ENCODE data around the gene RIT1.

Gene RIT1

DNA sequence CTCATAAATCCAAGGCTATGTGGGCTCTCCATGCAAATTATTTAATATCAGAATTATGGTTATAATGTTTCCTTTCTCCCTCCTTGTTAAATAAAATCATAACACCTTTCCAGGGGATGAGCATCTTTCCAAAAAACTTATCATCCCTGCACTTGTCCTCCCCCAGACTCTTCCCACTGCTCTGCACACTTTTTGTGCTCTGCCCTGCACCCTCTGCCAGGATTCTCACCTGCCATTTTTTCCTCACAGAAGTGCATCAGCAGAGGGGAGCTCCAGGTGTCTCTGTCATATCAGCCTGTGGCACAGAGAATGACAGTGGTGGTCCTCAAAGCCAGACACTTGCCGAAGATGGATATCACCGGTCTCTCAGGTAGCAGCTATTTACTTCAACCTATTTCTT is 30.9 kb downstream of the RIT1 start:
- Histone ChIP-seq H3K36me3 (ENCODE audit: insufficient read depth, low read length) (no peaks in the 10 kb centered on the region), H3K79me2 (ENCODE audit: control insufficient read depth, insufficient read depth, low read length, unreplicated experiment) (no peaks in the 10 kb centered on the region), H3K27me3 (ENCODE audit: insufficient read depth, low read length) (no peaks in the 10 kb centered on the region), H3K27ac (ENCODE audit: low read depth, low read length) (no peak overlapping the region), H3K4me1 (ENCODE audit: control insufficient read depth, insufficient read depth, low read length, unreplicated experiment) (peaks cover 6% of the 10 kb centered on the region), H3K4me3 (ENCODE audit: low read depth, low read length) (no peak overlapping the region), H2AFZ (ENCODE audit: low read length, unreplicated experiment) (no peak overlapping the region)

DNA sequence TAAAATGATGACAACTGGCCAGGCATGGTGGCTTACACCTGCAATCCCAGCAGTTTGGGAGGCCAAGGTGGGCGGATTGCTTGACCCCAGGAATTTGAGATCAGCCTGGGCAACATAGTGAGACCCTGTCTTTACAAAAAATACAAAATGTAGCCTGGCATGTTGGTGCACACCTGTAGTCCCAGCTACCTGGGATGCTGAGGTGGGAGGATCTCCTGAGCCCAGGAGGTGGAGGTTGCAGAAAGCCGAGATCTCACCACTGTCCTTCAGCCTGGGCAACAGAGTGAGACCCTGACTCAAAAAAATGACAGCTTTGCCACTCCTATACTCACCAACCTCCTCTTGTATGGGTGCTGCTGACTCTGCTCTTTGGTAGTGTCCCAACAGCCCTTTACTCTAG is 33.2 kb downstream of the RIT1 start:
- Histone ChIP-seq H2AFZ (ENCODE audit: low read length, unreplicated experiment) (no peak overlapping the region), H3K36me3 (ENCODE audit: insufficient read depth, low read length) (no peaks in the 10 kb centered on the region)

GRCh38 chr1:155873860-155874259 is 37.3 kb downstream of the RIT1 start:
- Histone ChIP-seq H3K4me1 (ENCODE audit: control insufficient read depth, insufficient read depth, low read length, unreplicated experiment) (peaks cover 5% of the 10 kb centered on the region), H3K79me2 (ENCODE audit: control insufficient read depth, insufficient read depth, low read length, unreplicated experiment) (no peaks in the 10 kb centered on the region), H3K36me3 (ENCODE audit: insufficient read depth, low read length) (peaks cover under 1% of the 10 kb centered on the region; the same call in 1 of the 2 replicates), H2AFZ (ENCODE audit: low read length, unreplicated experiment) (no peak overlapping the region), H3K27ac (ENCODE audit: low read depth, low read length) (no peak overlapping the region), H3K27me3 (ENCODE audit: insufficient read depth, low read length) (no peaks in the 10 kb centered on the region), H3K4me3 (ENCODE audit: low read depth, low read length) (no peak overlapping the region)

More for the DNA sequence above, 33.2 kb downstream of the RIT1 start:
- H3K4me1 ChIP-seq (ENCODE audit: control insufficient read depth, insufficient read depth, low read length, unreplicated experiment) = peaks cover 5% of the 10 kb centered on the region
- no peak overlapping the region for H3K4me3 ChIP-seq (ENCODE audit: low read depth, low read length)
- H3K27me3 ChIP-seq (ENCODE audit: insufficient read depth, low read length) = no peaks in the 10 kb centered on the region
- H3K79me2 ChIP-seq (ENCODE audit: control insufficient read depth, insufficient read depth, low read length, unreplicated experiment) = no peaks in the 10 kb centered on the region
- no peak overlapping the region for H3K27ac ChIP-seq (ENCODE audit: low read depth, low read length)

DNA sequence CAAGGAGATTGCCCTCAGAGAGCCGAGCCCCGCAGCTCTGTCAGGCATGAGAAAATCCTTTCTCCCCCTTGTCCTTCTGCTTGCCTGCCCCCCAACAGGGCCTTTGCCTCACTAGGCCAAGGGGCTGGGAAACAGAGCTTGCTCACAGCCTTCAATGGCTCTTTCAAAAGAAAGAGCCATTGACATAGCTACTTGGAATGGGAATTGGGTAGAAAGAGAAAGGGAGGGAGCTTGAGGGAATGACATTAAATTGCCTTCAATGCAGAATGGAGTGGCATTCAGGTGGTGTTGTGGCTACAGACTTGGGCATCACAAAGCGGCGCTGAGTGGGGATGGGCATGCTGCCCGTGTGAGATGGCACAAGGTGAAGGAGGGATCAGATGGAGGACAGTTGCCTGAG is 38.6 kb downstream of the RIT1 start:
- no peak overlapping the region for H3K4me3 ChIP-seq (ENCODE audit: low read depth, low read length)
- no peak overlapping the region for H2AFZ ChIP-seq (ENCODE audit: low read length, unreplicated experiment)
- peaks cover 5% of the 10 kb centered on the region for H3K4me1 ChIP-seq (ENCODE audit: control insufficient read depth, insufficient read depth, low read length, unreplicated experiment)
- H3K27me3 ChIP-seq (ENCODE audit: insufficient read depth, low read length) = no peaks in the 10 kb centered on the region
- H3K36me3 ChIP-seq (ENCODE audit: insufficient read depth, low read length) = peaks cover 6% of the 10 kb centered on the region; the same call in 1 of the 2 replicates
- no peak overlapping the region for H3K27ac ChIP-seq (ENCODE audit: low read depth, low read length)
- H3K79me2 ChIP-seq (ENCODE audit: control insufficient read depth, insufficient read depth, low read length, unreplicated experiment) = no peaks in the 10 kb centered on the region

GRCh38 chr1:155871390-155871789 is 39.8 kb downstream of the RIT1 start:
- H3K27me3 ChIP-seq (ENCODE audit: insufficient read depth, low read length) = no peaks in the 10 kb centered on the region
- H3K27ac ChIP-seq (ENCODE audit: low read depth, low read length) = no peak overlapping the region
- H3K79me2 ChIP-seq (ENCODE audit: control insufficient read depth, insufficient read depth, low read length, unreplicated experiment) = no peaks in the 10 kb centered on the region
- no peak overlapping the region for H2AFZ ChIP-seq (ENCODE audit: low read length, unreplicated experiment)
- peaks cover 5% of the 10 kb centered on the region for H3K4me1 ChIP-seq (ENCODE audit: control insufficient read depth, insufficient read depth, low read length, unreplicated experiment)
- no peak overlapping the region for H3K4me3 ChIP-seq (ENCODE audit: low read depth, low read length)
- peaks cover 6% of the 10 kb centered on the region; the same call in 1 of the 2 replicates for H3K36me3 ChIP-seq (ENCODE audit: insufficient read depth, low read length)

DNA sequence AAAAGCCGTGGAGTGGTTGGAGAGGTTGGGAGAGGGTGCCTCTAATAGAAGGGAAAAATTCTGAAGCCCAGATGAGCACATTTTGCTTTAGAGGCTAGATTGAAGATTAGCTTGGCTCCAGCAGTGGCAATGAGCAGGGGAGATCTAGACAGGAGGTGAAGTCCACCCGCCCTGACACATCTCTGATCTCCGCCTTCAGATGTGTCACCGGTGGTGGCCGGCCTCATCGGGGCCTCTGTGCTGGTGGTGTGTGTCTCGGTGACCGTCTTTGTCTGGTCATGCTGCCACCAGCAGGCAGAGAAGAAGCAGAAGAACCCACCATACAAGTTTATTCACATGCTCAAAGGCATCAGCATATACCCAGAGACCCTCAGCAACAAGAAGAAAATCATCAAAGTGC is 43.4 kb downstream of the RIT1 start:
- Histone ChIP-seq H3K4me1 (ENCODE audit: control insufficient read depth, insufficient read depth, low read length, unreplicated experiment) (no peaks in the 10 kb centered on the region), H3K4me3 (ENCODE audit: low read depth, low read length) (no peak overlapping the region), H2AFZ (ENCODE audit: low read length, unreplicated experiment) (no peak overlapping the region), H3K79me2 (ENCODE audit: control insufficient read depth, insufficient read depth, low read length, unreplicated experiment) (no peaks in the 10 kb centered on the region), H3K27ac (ENCODE audit: low read depth, low read length) (no peak overlapping the region), H3K36me3 (ENCODE audit: insufficient read depth, low read length) (peaks cover 6% of the 10 kb centered on the region; the same call in 1 of the 2 replicates), H3K27me3 (ENCODE audit: insufficient read depth, low read length) (no peaks in the 10 kb centered on the region)

DNA sequence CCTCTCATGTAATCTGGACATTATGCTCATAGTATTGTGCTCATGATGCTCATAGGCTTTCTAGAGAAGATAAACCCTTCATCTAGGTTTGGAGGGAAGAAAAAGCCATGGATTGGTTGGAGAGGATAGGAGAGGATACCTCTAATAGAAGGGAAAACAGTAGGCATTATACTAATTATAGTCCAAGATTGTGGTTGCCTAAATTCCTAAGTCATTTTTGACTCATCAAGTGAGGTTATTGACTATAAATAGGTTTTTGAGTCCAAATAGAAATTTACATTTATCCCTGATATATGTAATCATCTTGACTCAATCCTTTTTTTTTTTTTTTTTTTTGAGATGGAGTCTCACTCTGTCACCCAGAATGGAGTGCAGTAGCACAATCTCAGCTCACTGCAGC is 46.8 kb downstream of the RIT1 start:
- Histone ChIP-seq H3K4me3 (ENCODE audit: low read depth, low read length) (no peak overlapping the region), H3K27ac (ENCODE audit: low read depth, low read length) (no peak overlapping the region), H3K79me2 (ENCODE audit: control insufficient read depth, insufficient read depth, low read length, unreplicated experiment) (peaks cover 14% of the 10 kb centered on the region)

DNA sequence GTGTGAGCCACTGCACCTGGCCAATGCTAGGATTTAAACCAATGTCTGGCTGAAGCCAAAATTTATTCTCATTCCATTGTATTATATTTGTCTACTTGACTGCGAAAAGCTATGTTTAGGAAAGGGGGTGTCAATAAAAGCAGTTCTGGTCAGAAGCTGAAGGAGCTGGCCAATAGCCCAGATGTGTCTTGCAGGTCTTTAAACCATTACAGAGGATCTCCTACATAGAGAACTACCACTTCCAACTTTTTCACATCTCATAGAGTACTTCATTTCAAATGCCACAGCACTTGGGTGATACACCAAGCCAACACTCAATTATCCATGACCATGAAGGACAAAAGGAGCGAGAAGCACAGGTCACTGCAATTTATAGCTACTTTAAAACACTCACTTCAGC is 49.3 kb downstream of the RIT1 start:
- H3K79me2 ChIP-seq (ENCODE audit: control insufficient read depth, insufficient read depth, low read length, unreplicated experiment) = peaks cover 19% of the 10 kb centered on the region
- H3K4me1 ChIP-seq (ENCODE audit: control insufficient read depth, insufficient read depth, low read length, unreplicated experiment) = peaks cover 17% of the 10 kb centered on the region
- no peak overlapping the region for H3K27ac ChIP-seq (ENCODE audit: low read depth, low read length)
- no peak overlapping the region for H2AFZ ChIP-seq (ENCODE audit: low read length, unreplicated experiment)
- no peaks in the 10 kb centered on the region for H3K27me3 ChIP-seq (ENCODE audit: insufficient read depth, low read length)
- H3K36me3 ChIP-seq (ENCODE audit: insufficient read depth, low read length) = no peaks in the 10 kb centered on the region
- no peak overlapping the region for H3K4me3 ChIP-seq (ENCODE audit: low read depth, low read length)

More for the DNA sequence above, 46.8 kb downstream of the RIT1 start:
- H2AFZ ChIP-seq (ENCODE audit: low read length, unreplicated experiment) = no peak overlapping the region
- no peaks in the 10 kb centered on the region for H3K27me3 ChIP-seq (ENCODE audit: insufficient read depth, low read length)
- peaks cover 6% of the 10 kb centered on the region; the same call in 1 of the 2 replicates for H3K36me3 ChIP-seq (ENCODE audit: insufficient read depth, low read length)
- peaks cover 8% of the 10 kb centered on the region for H3K4me1 ChIP-seq (ENCODE audit: control insufficient read depth, insufficient read depth, low read length, unreplicated experiment)

- Histone ChIP-seq H3K36me3 (ENCODE audit: insufficient read depth, low read length) (no peaks in the 10 kb centered on the region), H2AFZ (ENCODE audit: low read length, unreplicated experiment) (peak overlapping the region; percentile 94), H3K79me2 (ENCODE audit: control insufficient read depth, insufficient read depth, low read length, unreplicated experiment) (peaks cover 27% of the 10 kb centered on the region), H3K27ac (ENCODE audit: low read depth, low read length) (peak overlapping the region; percentile 92), H3K4me3 (ENCODE audit: low read depth, low read length) (peak overlapping the region; percentile 70), H3K27me3 (ENCODE audit: insufficient read depth, low read length) (no peaks in the 10 kb centered on the region), H3K4me1 (ENCODE audit: control insufficient read depth, insufficient read depth, low read length, unreplicated experiment) (peaks cover 21% of the 10 kb centered on the region)
Observed at GRCh38 chr1:155860970-155861510, 50.1 kb downstream of the RIT1 start.

- Histone ChIP-seq H2AFZ (ENCODE audit: low read length, unreplicated experiment) (peak overlapping the region; percentile 94), H3K79me2 (ENCODE audit: control insufficient read depth, insufficient read depth, low read length, unreplicated experiment) (peaks cover 35% of the 10 kb centered on the region), H3K36me3 (ENCODE audit: insufficient read depth, low read length) (no peaks in the 10 kb centered on the region), H3K4me3 (ENCODE audit: low read depth, low read length) (peak overlapping the region; percentile 70), H3K27ac (ENCODE audit: low read depth, low read length) (peak overlapping the region; percentile 92), H3K27me3 (ENCODE audit: insufficient read depth, low read length) (no peaks in the 10 kb centered on the region), H3K4me1 (ENCODE audit: control insufficient read depth, insufficient read depth, low read length, unreplicated experiment) (peaks cover 23% of the 10 kb centered on the region)
Observed at GRCh38 chr1:155859881-155860871, 51.0 kb downstream of the RIT1 start.

All from ACC112 (cell line).